ENCODE data around the gene UNC5B. TPM values are rescaled to one million over a fixed set of nuclear protein-coding genes. Genes with fewer than 3 reads are reported as not detected.
A peak's percentile ranks its signal among the peaks of the same experiment; 100 is the strongest.

Gene UNC5B
- total and polyA plus RNA-seq, 8 donors = 14.4 to 31.2 (median 21.4) TPM

DNA sequence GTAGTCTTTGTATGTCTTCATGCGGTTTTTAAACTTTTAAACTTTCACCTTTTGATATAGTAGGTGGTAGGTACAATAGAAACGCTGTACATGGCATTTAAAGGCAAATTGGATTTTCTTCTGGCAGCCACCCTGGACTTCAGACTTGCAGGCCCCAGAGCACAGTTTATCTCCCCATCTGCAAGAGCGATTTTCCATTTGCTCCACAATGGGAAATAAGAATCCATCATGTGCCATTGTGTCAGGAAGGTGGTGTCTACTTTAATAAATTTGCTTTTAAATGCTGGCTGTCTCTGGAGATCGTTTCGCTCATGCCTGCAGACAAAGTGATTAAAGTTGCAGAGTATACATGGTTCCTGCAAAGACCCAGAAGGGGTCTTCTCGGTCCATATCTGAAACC lies 38.9 kb downstream of the UNC5B start:
- Histone ChIP-seq H3K27me3 (no peaks in the 10 kb centered on the region), H3K9me3 (no peaks in the 10 kb centered on the region), H3K4me3 (no peak overlapping the region), H3K4me1 (peaks cover 13 to 28% of the 10 kb centered on the region in 2 donors), H3K36me3 (no peaks in the 10 kb centered on the region), H3K27ac (no peak overlapping the region)
- DNase-seq (no peak), ATAC-seq (no peak)
- intact Hi-C loops (cut with DNase I) = no loop called here
- TF ChIP-seq, protein P1, sequence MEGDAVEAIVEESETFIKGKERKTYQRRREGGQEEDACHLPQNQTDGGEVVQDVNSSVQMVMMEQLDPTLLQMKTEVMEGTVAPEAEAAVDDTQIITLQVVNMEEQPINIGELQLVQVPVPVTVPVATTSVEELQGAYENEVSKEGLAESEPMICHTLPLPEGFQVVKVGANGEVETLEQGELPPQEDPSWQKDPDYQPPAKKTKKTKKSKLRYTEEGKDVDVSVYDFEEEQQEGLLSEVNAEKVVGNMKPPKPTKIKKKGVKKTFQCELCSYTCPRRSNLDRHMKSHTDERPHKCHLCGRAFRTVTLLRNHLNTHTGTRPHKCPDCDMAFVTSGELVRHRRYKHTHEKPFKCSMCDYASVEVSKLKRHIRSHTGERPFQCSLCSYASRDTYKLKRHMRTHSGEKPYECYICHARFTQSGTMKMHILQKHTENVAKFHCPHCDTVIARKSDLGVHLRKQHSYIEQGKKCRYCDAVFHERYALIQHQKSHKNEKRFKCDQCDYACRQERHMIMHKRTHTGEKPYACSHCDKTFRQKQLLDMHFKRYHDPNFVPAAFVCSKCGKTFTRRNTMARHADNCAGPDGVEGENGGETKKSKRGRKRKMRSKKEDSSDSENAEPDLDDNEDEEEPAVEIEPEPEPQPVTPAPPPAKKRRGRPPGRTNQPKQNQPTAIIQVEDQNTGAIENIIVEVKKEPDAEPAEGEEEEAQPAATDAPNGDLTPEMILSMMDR (IDR thresholded peaks at IDR 0.05) = no peak

DNA sequence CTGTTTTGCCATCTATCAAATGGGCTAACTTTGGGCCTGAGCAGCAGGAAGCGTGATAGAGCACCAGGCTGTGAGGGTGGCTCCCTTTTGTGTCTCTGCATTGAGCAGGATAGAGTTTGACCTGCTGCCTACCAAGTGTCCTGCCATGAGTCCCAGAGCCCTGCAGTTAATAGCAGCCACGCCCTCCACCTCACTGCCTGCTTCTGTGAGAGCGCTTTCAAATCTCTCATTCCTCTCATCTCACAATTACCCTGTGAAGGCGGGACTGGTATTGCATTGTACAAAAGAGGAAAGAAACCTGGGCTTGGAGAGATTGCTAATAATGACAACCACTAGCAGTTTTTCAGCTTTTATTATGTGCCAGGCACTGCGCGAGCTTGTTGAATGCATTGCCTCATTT lies 39.9 kb downstream of the UNC5B start:
- no peaks in the 10 kb centered on the region for H3K36me3 ChIP-seq
- H3K4me3 ChIP-seq = no peak overlapping the region
- no peaks in the 10 kb centered on the region for H3K27me3 ChIP-seq
- no peaks in the 10 kb centered on the region for H3K9me3 ChIP-seq
- H3K27ac ChIP-seq = no peak overlapping the region
- DNase-seq = no peak
- ATAC-seq = peak; percentile 28
- TF ChIP-seq, protein P1 (IDR thresholded peaks at IDR 0.05) = no peak
- peaks cover 15 to 20% of the 10 kb centered on the region in 2 donors for H3K4me1 ChIP-seq
- intact Hi-C loops (cut with DNase I) = no loop called here

DNA sequence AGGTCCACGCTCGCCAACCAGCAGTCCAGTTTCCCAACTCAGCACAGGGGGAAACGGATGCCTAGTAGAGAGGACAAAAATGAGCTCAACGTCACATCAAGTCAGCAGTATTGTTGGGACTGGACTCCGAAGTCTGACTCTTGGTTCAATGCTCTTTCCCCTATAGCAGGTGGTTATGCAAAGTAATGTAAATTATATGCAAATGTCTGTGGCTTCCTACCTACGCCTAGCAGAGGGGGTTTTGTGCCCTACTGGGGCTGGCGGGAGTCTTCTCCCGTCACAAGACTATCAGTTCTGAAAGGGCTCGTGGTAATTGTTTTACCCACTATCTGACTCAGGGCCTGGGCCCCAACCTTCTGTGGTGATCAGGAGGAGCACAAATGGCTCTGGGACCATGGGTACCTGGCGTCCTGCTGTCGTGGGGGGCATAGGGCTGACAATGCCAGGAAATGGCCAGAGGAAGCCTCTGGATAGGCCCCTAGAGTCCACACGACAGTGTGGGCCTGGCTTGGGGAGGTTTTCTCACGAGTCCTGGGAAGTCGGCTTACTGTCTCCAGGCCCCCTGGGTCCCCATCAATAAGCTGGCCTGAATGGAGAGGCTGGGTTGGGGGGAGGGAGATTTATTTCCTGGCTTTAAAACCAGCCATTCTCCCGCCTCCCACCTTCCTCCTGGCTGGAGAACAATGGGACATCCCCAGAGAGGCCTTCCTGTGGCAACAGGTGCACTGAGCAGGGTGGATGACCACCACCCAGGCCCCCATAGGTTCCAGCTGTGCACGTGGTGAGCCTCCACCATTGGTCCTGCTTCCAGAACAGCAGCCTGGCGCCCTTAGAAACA lies 41.8 kb downstream of the UNC5B start:
- Histone ChIP-seq H3K4me3 (no peak overlapping the region), H3K9me3 (no peaks in the 10 kb centered on the region), H3K27ac (no peak overlapping the region), H3K36me3 (no peaks in the 10 kb centered on the region), H3K4me1 (peaks cover 15 to 19% of the 10 kb centered on the region in 2 donors), H3K27me3 (no peaks in the 10 kb centered on the region)
- TF ChIP-seq, protein P1 (IDR thresholded peaks at IDR 0.05) = no peak
- intact Hi-C loops (cut with DNase I) = no loop called here
- DNase-seq = no peak
- no peak for ATAC-seq

- Histone ChIP-seq H3K27ac (no peak overlapping the region), H3K4me3 (no peak overlapping the region), H3K4me1 (peaks cover 20 to 25% of the 10 kb centered on the region in 2 donors), H3K9me3 (no peaks in the 10 kb centered on the region), H3K36me3 (no peaks in the 10 kb centered on the region), H3K27me3 (no peaks in the 10 kb centered on the region)
- ATAC-seq = no peak
- no peak for DNase-seq
- intact Hi-C loops (cut with DNase I) = no loop called here
- TF ChIP-seq, protein P1 (IDR thresholded peaks at IDR 0.05) = no peak
Observed at GRCh38 chr10:71254834-71255549, 42.6 kb downstream of the UNC5B start.

DNA sequence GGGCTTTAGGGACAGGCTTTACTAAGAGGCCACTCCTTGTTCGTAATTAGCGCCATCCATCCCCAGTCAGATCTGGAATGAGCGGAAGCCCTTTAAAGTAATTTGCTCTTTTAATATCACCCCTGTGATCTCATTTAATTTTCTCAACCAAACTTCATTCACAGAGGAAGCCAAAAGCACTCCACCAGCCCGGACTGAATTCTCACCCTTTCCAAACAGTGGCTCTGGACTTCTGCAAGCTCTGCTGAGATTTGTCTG lies 43.1 kb downstream of the UNC5B start:
- Histone ChIP-seq H3K27ac (no peak overlapping the region), H3K9me3 (no peaks in the 10 kb centered on the region), H3K27me3 (no peaks in the 10 kb centered on the region), H3K4me3 (no peak overlapping the region), H3K4me1 (peaks cover 25 to 30% of the 10 kb centered on the region in 2 donors), H3K36me3 (no peaks in the 10 kb centered on the region)
- ATAC-seq (no peak), DNase-seq (no peak)
- TF ChIP-seq, protein P1 (IDR thresholded peaks at IDR 0.05) = no peak
- intact Hi-C loops (cut with DNase I) = no loop called here
